Measurements from ENCODE around the gene CHTOP.

Gene CHTOP

DNA sequence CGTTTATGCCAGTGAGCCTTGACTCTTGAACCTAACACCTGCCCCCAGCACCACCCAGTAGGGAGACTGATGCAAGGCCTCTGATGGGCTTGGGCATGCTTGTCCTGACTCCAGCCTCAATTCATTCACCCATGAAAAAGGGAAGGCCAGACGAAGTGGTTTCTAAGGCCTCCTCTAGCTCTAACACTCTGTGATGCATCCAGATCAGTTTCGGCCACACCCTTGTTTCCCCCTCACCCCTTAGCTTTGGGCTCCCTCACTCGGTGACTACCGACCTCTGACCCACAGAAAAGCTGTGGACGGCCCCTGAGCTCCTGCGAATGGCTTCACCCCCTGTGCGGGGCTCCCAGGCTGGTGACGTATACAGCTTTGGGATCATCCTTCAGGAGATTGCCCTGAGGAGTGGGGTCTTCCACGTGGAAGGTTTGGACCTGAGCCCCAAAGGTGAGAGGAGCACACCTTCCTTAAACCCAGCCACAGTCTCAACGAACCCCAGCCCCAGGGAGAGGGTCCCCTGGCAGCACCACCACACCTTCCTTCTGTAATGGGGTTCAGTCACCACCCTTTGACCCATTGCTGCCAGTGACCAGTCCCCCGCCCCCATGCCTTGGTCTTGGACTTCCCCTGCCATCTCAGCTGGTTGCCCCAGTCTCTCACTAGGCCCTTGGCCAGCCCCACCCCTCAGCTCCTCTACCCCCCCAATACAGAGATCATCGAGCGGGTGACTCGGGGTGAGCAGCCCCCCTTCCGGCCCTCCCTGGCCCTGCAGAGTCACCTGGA is 53.7 kb downstream of the CHTOP start:
- no peak overlapping the region for H3K27ac ChIP-seq (ENCODE audit: low read length)
- H3K4me1 ChIP-seq (ENCODE audit: control insufficient read depth, insufficient read depth, low read length): no peaks in the 10 kb centered on the region
- DNase-seq (ENCODE audit: low read depth, low spot score): no peak
- 0 out of 2 replicates have a peak, but pooled peaks cover 3% of the 10 kb centered on the region for H3K36me3 ChIP-seq (ENCODE audit: control insufficient read depth, insufficient read depth, low read length)
- no peaks in the 10 kb centered on the region for H3K9me3 ChIP-seq (ENCODE audit: control insufficient read depth, insufficient read depth, low read length)
- no CpG with 5 or more reads among the region's 16 CpGs for WGBS (ENCODE audit: insufficient coverage, insufficient read length)
- H3K27me3 ChIP-seq (ENCODE audit: control insufficient read depth, insufficient read depth, low read length): no peaks in the 10 kb centered on the region
- H3K4me3 ChIP-seq (ENCODE audit: low read length): no peak overlapping the region

DNA sequence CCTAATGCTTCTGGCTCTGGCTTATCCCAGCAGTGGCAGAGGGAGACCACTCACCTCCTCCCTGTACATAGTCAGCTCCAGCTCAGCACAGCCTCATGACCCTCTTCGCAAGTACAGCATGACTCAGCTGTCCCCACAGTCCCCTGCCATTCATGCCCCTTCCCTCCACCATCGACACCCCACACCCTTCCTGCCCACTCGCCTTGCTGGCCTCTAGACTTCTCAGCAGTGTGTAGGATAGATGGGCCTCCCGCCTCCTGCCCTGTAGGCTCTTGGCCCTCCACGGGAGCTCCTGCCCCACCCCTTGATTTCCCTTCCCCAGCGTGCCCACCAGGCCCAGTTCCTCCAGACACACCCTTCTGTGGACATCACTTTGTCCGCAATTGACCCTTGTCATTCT is 54.4 kb downstream of the CHTOP start:
- H3K27me3 ChIP-seq (ENCODE audit: control insufficient read depth, insufficient read depth, low read length): no peaks in the 10 kb centered on the region
- H3K4me1 ChIP-seq (ENCODE audit: control insufficient read depth, insufficient read depth, low read length): no peaks in the 10 kb centered on the region
- H3K36me3 ChIP-seq (ENCODE audit: control insufficient read depth, insufficient read depth, low read length): 0 out of 2 replicates have a peak, but pooled peaks cover 3% of the 10 kb centered on the region
- no peak overlapping the region for H3K4me3 ChIP-seq (ENCODE audit: low read length)
- DNase-seq (ENCODE audit: low read depth, low spot score): no peak
- no CpG with 5 or more reads among the region's 7 CpGs for WGBS (ENCODE audit: insufficient coverage, insufficient read length)
- H3K9me3 ChIP-seq (ENCODE audit: control insufficient read depth, insufficient read depth, low read length): no peaks in the 10 kb centered on the region
- no peak overlapping the region for H3K27ac ChIP-seq (ENCODE audit: low read length)

DNA sequence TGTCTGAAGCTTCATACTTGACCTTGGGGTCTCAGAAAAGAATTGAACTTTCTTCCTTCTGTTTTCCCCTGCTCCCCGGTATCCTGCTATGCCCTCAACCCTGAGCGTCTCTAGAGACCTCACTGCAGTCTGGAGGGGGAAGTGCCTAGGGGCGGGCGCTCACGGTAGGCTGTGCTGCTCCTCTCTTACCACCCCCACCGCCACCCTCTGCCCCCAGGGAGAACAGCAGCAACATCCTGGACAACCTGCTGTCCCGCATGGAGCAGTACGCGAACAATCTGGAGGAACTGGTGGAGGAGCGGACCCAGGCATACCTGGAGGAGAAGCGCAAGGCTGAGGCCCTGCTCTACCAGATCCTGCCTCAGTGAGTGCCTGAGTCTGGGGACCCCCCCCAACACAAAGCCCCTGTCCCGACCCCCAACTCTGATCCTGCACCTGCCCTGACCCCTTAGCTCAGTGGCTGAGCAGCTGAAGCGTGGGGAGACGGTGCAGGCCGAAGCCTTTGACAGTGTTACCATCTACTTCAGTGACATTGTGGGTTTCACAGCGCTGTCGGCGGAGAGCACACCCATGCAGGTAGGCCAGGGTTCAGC is 55.0 kb downstream of the CHTOP start:
- Histone ChIP-seq H3K4me3 (ENCODE audit: low read length) (no peak overlapping the region), H3K36me3 (ENCODE audit: control insufficient read depth, insufficient read depth, low read length) (0 out of 2 replicates have a peak, but pooled peaks cover 3% of the 10 kb centered on the region), H3K9me3 (ENCODE audit: control insufficient read depth, insufficient read depth, low read length) (no peaks in the 10 kb centered on the region), H3K27me3 (ENCODE audit: control insufficient read depth, insufficient read depth, low read length) (no peaks in the 10 kb centered on the region), H3K4me1 (ENCODE audit: control insufficient read depth, insufficient read depth, low read length) (no peaks in the 10 kb centered on the region), H3K27ac (ENCODE audit: low read length) (no peak overlapping the region)
- DNase-seq (ENCODE audit: low read depth, low spot score): no peak
- no CpG with 5 or more reads among the region's 18 CpGs for WGBS (ENCODE audit: insufficient coverage, insufficient read length)

DNA sequence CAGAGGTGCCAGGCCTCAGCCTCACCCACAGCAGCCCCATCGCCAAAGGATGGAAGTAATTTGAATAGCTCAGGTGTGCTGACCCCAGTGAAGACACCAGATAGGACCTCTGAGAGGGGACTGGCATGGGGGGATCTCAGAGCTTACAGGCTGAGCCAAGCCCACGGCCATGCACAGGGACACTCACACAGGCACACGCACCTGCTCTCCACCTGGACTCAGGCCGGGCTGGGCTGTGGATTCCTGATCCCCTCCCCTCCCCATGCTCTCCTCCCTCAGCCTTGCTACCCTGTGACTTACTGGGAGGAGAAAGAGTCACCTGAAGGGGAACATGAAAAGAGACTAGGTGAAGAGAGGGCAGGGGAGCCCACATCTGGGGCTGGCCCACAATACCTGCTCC is 59.6 kb downstream of the CHTOP start:
- no CpG with 5 or more reads among the region's 4 CpGs for WGBS (ENCODE audit: insufficient coverage, insufficient read length)
- Histone ChIP-seq H3K27me3 (ENCODE audit: control insufficient read depth, insufficient read depth, low read length) (no peaks in the 10 kb centered on the region), H3K27ac (ENCODE audit: low read length) (no peak overlapping the region)

More for the DNA sequence above, 59.6 kb downstream of the CHTOP start:
- Histone ChIP-seq H3K4me1 (ENCODE audit: control insufficient read depth, insufficient read depth, low read length) (peaks cover 7% of the 10 kb centered on the region; the same call in 1 of the 2 replicates), H3K36me3 (ENCODE audit: control insufficient read depth, insufficient read depth, low read length) (0 out of 2 replicates have a peak, but pooled peaks cover 3% of the 10 kb centered on the region), H3K9me3 (ENCODE audit: control insufficient read depth, insufficient read depth, low read length) (no peaks in the 10 kb centered on the region), H3K4me3 (ENCODE audit: low read length) (no peak overlapping the region)
- DNase-seq (ENCODE audit: low read depth, low spot score): no peak
